GM23338 (cell line): ENCODE results near the gene DNAH9. TPM values are rescaled to one million over a fixed set of nuclear protein-coding genes. Genes with fewer than 3 reads are reported as not detected.

Experiments used
- ATAC-seq: fragments of 200-7000 bp; cut with Tn5 transposase; 3 replicates; pipeline ENCODE4 v1.9.1; 2020
- DNase-seq: peaks from one replicate; pipeline ENCODE4 v3.0.0-alpha.2; 2015; ENCODE audit warnings: low spot score
- H2AFZ ChIP-seq: fragments of 200-600 bp; sonication (generic); 2 replicates; pipeline ENCODE4 v1.8.0; 2016; ENCODE audit warnings: antibody characterized with exemption, mild to moderate bottlenecking, moderate library complexity
- H3F3A ChIP-seq: fragments of 200-600 bp; sonication (generic); replicated peaks from 2 replicates; pipeline ENCODE4 v1.8.0; 2017; ENCODE audit warnings: antibody characterized with exemption, mixed run types, low read depth
- H3K27ac ChIP-seq: fragments of 200-600 bp; sonication (generic); 2 replicates; pipeline ENCODE4 v1.6.1; 2016; ENCODE audit warnings: low read depth
- H3K27me3 ChIP-seq: fragments of 200-600 bp; sonication (generic); 2 replicates; pipeline ENCODE4 v1.8.0; 2016; ENCODE audit warnings: mild to moderate bottlenecking, mixed run types, moderate library complexity; ENCODE audit not compliant: insufficient read depth
- H3K36me3 ChIP-seq: fragments of 200-600 bp; sonication (generic); 2 replicates; pipeline ENCODE4 v1.8.0; 2016; ENCODE audit warnings: mild to moderate bottlenecking; ENCODE audit not compliant: insufficient read depth
- H3K4me1 ChIP-seq: fragments of 200-600 bp; sonication (generic); 2 replicates; pipeline ENCODE4 v1.8.0; 2016; ENCODE audit warnings: mild to moderate bottlenecking, moderate library complexity; ENCODE audit not compliant: insufficient read depth
- H3K4me2 ChIP-seq: fragments of 200-600 bp; sonication (generic); 2 replicates; pipeline ENCODE4 v1.7.1; 2017; ENCODE audit warnings: mixed run types
- H3K4me3 ChIP-seq: fragments of 200-600 bp; sonication (generic); 2 replicates; pipeline ENCODE4 v1.6.1; 2016; ENCODE audit warnings: mixed run types
- H3K79me2 ChIP-seq: fragments of 200-600 bp; sonication (generic); replicated peaks from 2 replicates; pipeline ENCODE4 v1.8.0; 2017; ENCODE audit warnings: mild to moderate bottlenecking; ENCODE audit not compliant: insufficient read depth
- H3K9me2 ChIP-seq: fragments of 200-600 bp; sonication (generic); 2 replicates; pipeline ENCODE4 v1.8.0; 2017; ENCODE audit not compliant: insufficient read depth
- H4K20me1 ChIP-seq: fragments of 200-600 bp; sonication (generic); replicated peaks from 2 replicates; pipeline ENCODE4 v1.8.0; 2017; ENCODE audit warnings: mild to moderate bottlenecking; ENCODE audit not compliant: insufficient read depth
- H3K27ac Mint-ChIP-seq: 2 replicates; pipeline ENCODE4 v1.8.0; 2020; ENCODE audit warnings: inconsistent platforms, mild to moderate bottlenecking, moderate library complexity, mixed read lengths
- H3K27me3 Mint-ChIP-seq: 3 replicates; pipeline ENCODE4 v1.8.0; 2022; ENCODE audit warnings: low read depth, mild to moderate bottlenecking, moderate library complexity, mixed read lengths, inconsistent platforms; ENCODE audit not compliant: insufficient read depth, poor library complexity
- H3K36me3 Mint-ChIP-seq: 3 replicates; pipeline ENCODE4 v1.8.0; 2021; ENCODE audit warnings: low read depth, mild to moderate bottlenecking, inconsistent platforms, moderate library complexity, mixed read lengths
- H3K4me1 Mint-ChIP-seq: 3 replicates; pipeline ENCODE4 v1.8.0; 2020; ENCODE audit warnings: mild to moderate bottlenecking, inconsistent platforms, mixed read lengths
- H3K4me3 Mint-ChIP-seq: 3 replicates; pipeline ENCODE4 v1.8.0; 2021; ENCODE audit warnings: moderate library complexity, mild to moderate bottlenecking, inconsistent platforms, mixed read lengths
- H3K9me3 Mint-ChIP-seq: 3 replicates; pipeline ENCODE4 v1.8.0; 2020; ENCODE audit warnings: moderate library complexity, mild to moderate bottlenecking, inconsistent platforms, mixed read lengths
- CREB1 ChIP-seq: fragments of 250-450 bp; sonication (Bioruptor Pico); IDR thresholded peaks from 2 replicates; pipeline ENCODE4 v1.5.0; 2020; ENCODE audit warnings: low read depth, mild to moderate bottlenecking, moderate library complexity
- EZH2phosphoT487 ChIP-seq: fragments of 200-600 bp; sonication (generic); IDR thresholded peaks from one replicate; pipeline ENCODE4 v1.8.1; 2018; ENCODE audit warnings: antibody characterized with exemption; ENCODE audit not compliant: unreplicated experiment
- POLR2AphosphoS5 ChIP-seq: IDR thresholded peaks from 2 replicates; pipeline ENCODE4 v1.6.1; 2016; ENCODE audit warnings: antibody characterized with exemption, low read depth
- ZNF114 ChIP-seq: fragments of 250-450 bp; sonication (Bioruptor Pico); IDR thresholded peaks from 2 replicates; pipeline ENCODE4 v1.5.0; 2020; ENCODE audit warnings: mild to moderate bottlenecking, moderate library complexity
- ZNF462 ChIP-seq: fragments of 250-450 bp; sonication (Bioruptor Pico); IDR thresholded peaks from 2 replicates; pipeline ENCODE4 v1.5.0; 2020; ENCODE audit warnings: mild to moderate bottlenecking, moderate library complexity
- polyA plus RNA-seq: library from polyadenylated mRNA; unstranded; fragments of >200 nt; fragmentation: Nextera tagmentation; extraction: Ambion mirVana; gene quantifications from 2 replicates; pipeline ENCODE4 v1.2.1, GENCODE V29; 2016
- total RNA-seq: library from RNA; depleted of rRNA; stranded (reverse); fragments of >200 nt; shearing (Covaris generic); gene quantifications from 2 replicates; pipeline ENCODE4 v1.2.3, GENCODE V29; 2014
- TF ChIP-seq, protein P1 (sequence below): IDR thresholded peaks from 2 replicates; pipeline ENCODE4 v1.6.1; 2016; ENCODE audit warnings: antibody characterized with exemption
- TF ChIP-seq, protein P2 (sequence below), 2 experiments: fragments of 200-600 bp in 1 of 2; sonication (generic) in 1 of 2; conservative IDR thresholded peaks; 2 replicates each; pipeline versions ENCODE4 v1.5.1 to v1.6.1; 2016 to 2017; ENCODE audit warnings: antibody characterized with exemption in 2 of 2, low read depth in 2 of 2, mild to moderate bottlenecking in 2 of 2, moderate library complexity in 1 of 2

Gene DNAH9
- total and polyA plus RNA-seq, 2 experiments from 2014 or later, result not detected

- H3K27me3 Mint-ChIP-seq, result peaks cover 6% of the 10 kb centered on the region
- no peaks in the 10 kb centered on the region for H3K36me3 ChIP-seq
- ATAC-seq, result no peak
Observed at GRCh38 chr17:11922638-11923037, 324.4 kb downstream of the DNAH9 start.

GRCh38 chr17:11924076-11924475, 325.8 kb downstream of the DNAH9 start:
- H3K27me3 ChIP-seq, result no peaks in the 10 kb centered on the region
- peaks cover 4% of the 10 kb centered on the region for H3K27me3 Mint-ChIP-seq
- H3K79me2 ChIP-seq, result no peaks in the 10 kb centered on the region
- no peaks in the 10 kb centered on the region for H4K20me1 ChIP-seq
- no peak for ATAC-seq
- DNase-seq, result no peak
- peak overlapping the region; percentile 28; the same call in 1 of the 2 replicates for H2AFZ ChIP-seq
- no peaks in the 10 kb centered on the region for H3F3A ChIP-seq
- H3K36me3 ChIP-seq, result no peaks in the 10 kb centered on the region
- peaks cover 34% of the 10 kb centered on the region for H3K36me3 Mint-ChIP-seq
- no peak overlapping the region for H3K27ac ChIP-seq
- no peak overlapping the region for H3K27ac Mint-ChIP-seq
- H3K4me1 Mint-ChIP-seq, result no peaks in the 10 kb centered on the region
- no peaks in the 10 kb centered on the region for H3K9me2 ChIP-seq
- H3K4me3 Mint-ChIP-seq, result no peak overlapping the region
- no peak for TF ChIP-seq CREB1 (CRISPR knock-in tag)
- TF ChIP-seq, protein P1, sequence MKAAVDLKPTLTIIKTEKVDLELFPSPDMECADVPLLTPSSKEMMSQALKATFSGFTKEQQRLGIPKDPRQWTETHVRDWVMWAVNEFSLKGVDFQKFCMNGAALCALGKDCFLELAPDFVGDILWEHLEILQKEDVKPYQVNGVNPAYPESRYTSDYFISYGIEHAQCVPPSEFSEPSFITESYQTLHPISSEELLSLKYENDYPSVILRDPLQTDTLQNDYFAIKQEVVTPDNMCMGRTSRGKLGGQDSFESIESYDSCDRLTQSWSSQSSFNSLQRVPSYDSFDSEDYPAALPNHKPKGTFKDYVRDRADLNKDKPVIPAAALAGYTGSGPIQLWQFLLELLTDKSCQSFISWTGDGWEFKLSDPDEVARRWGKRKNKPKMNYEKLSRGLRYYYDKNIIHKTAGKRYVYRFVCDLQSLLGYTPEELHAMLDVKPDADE, result no peak
- TF ChIP-seq ZNF462 (CRISPR knock-in tag), result no peak
- TF ChIP-seq, protein P2, sequence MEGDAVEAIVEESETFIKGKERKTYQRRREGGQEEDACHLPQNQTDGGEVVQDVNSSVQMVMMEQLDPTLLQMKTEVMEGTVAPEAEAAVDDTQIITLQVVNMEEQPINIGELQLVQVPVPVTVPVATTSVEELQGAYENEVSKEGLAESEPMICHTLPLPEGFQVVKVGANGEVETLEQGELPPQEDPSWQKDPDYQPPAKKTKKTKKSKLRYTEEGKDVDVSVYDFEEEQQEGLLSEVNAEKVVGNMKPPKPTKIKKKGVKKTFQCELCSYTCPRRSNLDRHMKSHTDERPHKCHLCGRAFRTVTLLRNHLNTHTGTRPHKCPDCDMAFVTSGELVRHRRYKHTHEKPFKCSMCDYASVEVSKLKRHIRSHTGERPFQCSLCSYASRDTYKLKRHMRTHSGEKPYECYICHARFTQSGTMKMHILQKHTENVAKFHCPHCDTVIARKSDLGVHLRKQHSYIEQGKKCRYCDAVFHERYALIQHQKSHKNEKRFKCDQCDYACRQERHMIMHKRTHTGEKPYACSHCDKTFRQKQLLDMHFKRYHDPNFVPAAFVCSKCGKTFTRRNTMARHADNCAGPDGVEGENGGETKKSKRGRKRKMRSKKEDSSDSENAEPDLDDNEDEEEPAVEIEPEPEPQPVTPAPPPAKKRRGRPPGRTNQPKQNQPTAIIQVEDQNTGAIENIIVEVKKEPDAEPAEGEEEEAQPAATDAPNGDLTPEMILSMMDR (conservative IDR thresholded peaks at IDR 0.05; ENCODE audit: low read depth in 2 of 2), result no peak
- TF ChIP-seq EZH2phosphoT487, result no peak
- no peak for TF ChIP-seq ZNF114 (CRISPR knock-in tag)
- H3K4me2 ChIP-seq, result no peak overlapping the region
- H3K4me1 ChIP-seq, result peaks cover 9% of the 10 kb centered on the region
- peaks cover 92% of the 10 kb centered on the region for H3K9me3 Mint-ChIP-seq
- H3K4me3 ChIP-seq, result no peak overlapping the region

More at GRCh38 chr17:11922638-11923037, 324.4 kb downstream of the DNAH9 start:
- Histone ChIP-seq H3K27ac (no peak overlapping the region), H4K20me1 (no peaks in the 10 kb centered on the region), H3K4me2 (no peak overlapping the region), H3K4me3 (no peak overlapping the region), H3K27me3 (no peaks in the 10 kb centered on the region), H3K79me2 (no peaks in the 10 kb centered on the region), H3F3A (no peaks in the 10 kb centered on the region), H2AFZ (no peak overlapping the region), H3K9me2 (peaks cover 7% of the 10 kb centered on the region), H3K4me1 (no peaks in the 10 kb centered on the region)
- Mint-ChIP-seq H3K36me3 (peaks cover 39% of the 10 kb centered on the region), H3K27ac (no peak overlapping the region), H3K4me3 (no peak overlapping the region), H3K9me3 (peaks cover 94% of the 10 kb centered on the region), H3K4me1 (no peaks in the 10 kb centered on the region)
- TF ChIP-seq, protein P2 (conservative IDR thresholded peaks at IDR 0.05; ENCODE audit: low read depth in 2 of 2), result peak in 1 of 2 experiments; percentile 27; a peak in 2 of 4 replicates
- no peak for TF ChIP-seq POLR2AphosphoS5
- DNase-seq, result no peak
